HL-60/S4 (cell line): ENCODE measurements around the gene ZNF22.

Experiments
- in situ Hi-C: fragments of 300-500 bp; cut with MboI; formaldehyde crosslinking; loops from 2 replicates; pipeline ENCODE4 v1.14.3; 2022; ENCODE audit warnings: low sequenced_read_pairs

ZNF22 gene

GRCh38 chr10:45000752-45001380 is at the start of gene ZNF22:
Gene ZNF22 (plus strand): TSS chr10:45000923. CDS start chr10:45003369, 2,446 bp downstream.
- in situ Hi-C loops: no loop called here

GRCh38 chr10:44951576-44952226 is 49.0 kb upstream of the ZNF22 start:
- in situ Hi-C loops: loop anchor here (25.0 kb wide), 1 partner anchor 1539 kb away; the partner anchor contains the start of gene HNRNPF

- in situ Hi-C loops: loop anchor here (25.0 kb wide), 1 partner anchor 1541 kb away; the partner anchor contains the start of gene HNRNPF
Measured at GRCh38 chr10:44952779-44953231, 47.9 kb upstream of the ZNF22 start.

- in situ Hi-C loops: loop anchor here (25.0 kb wide), 1 partner anchor 1542 kb away; the partner anchor contains the start of gene HNRNPF
Measured at GRCh38 chr10:44954042-44954441, 46.7 kb upstream of the ZNF22 start.

- in situ Hi-C loops: loop anchor here (25.0 kb wide), 1 partner anchor 1543 kb away; the partner anchor contains the start of gene HNRNPF
Measured at GRCh38 chr10:44954962-44955361, 45.8 kb upstream of the ZNF22 start.

- in situ Hi-C loops: loop anchor here (25.0 kb wide), 1 partner anchor 1543 kb away; the partner anchor contains the start of gene HNRNPF
Measured at GRCh38 chr10:44955413-44956070, 45.2 kb upstream of the ZNF22 start.

- in situ Hi-C loops: loop anchor here (25.0 kb wide), 1 partner anchor 1544 kb away; the partner anchor contains the start of gene HNRNPF
Measured at GRCh38 chr10:44956226-44956625, 44.5 kb upstream of the ZNF22 start.

- in situ Hi-C loops: loop anchor here (25.0 kb wide), 1 partner anchor 1545 kb away; the partner anchor contains the start of gene HNRNPF
Measured at GRCh38 chr10:44956717-44957706, 43.7 kb upstream of the ZNF22 start.

GRCh38 chr10:44958196-44958897 is 42.4 kb upstream of the ZNF22 start:
- in situ Hi-C loops: loop anchor here (25.0 kb wide), 1 partner anchor 1546 kb away; the partner anchor contains the start of gene HNRNPF

- in situ Hi-C loops: loop anchor here (25.0 kb wide), 1 partner anchor 1547 kb away; the partner anchor contains the start of gene HNRNPF
Measured at GRCh38 chr10:44958898-44959246, 41.9 kb upstream of the ZNF22 start.

- in situ Hi-C loops: loop anchor here (25.0 kb wide), 1 partner anchor 1547 kb away; the partner anchor contains the start of gene HNRNPF
Measured at GRCh38 chr10:44959247-44960087, 41.3 kb upstream of the ZNF22 start, which contains the start of gene RASSF4. Gene RASSF4 (plus strand): TSS chr10:44959802. CDS start chr10:44970203, 10,401 bp downstream.

- in situ Hi-C loops: loop anchor here (25.0 kb wide), 1 partner anchor 1548 kb away; the partner anchor contains the start of gene HNRNPF
Measured at GRCh38 chr10:44960088-44960460, 40.6 kb upstream of the ZNF22 start.

GRCh38 chr10:44960482-44961229 is 40.1 kb upstream of the ZNF22 start:
- in situ Hi-C loops: loop anchor here (25.0 kb wide), 1 partner anchor 1548 kb away; the partner anchor contains the start of gene HNRNPF

- in situ Hi-C loops: loop anchor here (25.0 kb wide), 1 partner anchor 1549 kb away; the partner anchor contains the start of gene HNRNPF
Measured at GRCh38 chr10:44961230-44961571, 39.5 kb upstream of the ZNF22 start.

GRCh38 chr10:44961931-44962750 is 38.6 kb upstream of the ZNF22 start:
- in situ Hi-C loops: loop anchor here (25.0 kb wide), 1 partner anchor 1550 kb away; the partner anchor contains the start of gene HNRNPF
